Endothelial cell of umbilical vein (primary cell): ENCODE results near the gene ABCD3. TPM values are rescaled to one million over a fixed set of nuclear protein-coding genes. Genes with fewer than 3 reads are reported as not detected.

Experiments
- BruUV-seq: library from RNA; stranded (reverse); fragments of 400-500 nt; replicated peaks from 2 replicates; lab custom pipeline; 2021; lab: Mats Ljungman, UMichigan
- CTCF ChIA-PET: fragments of 300-600, 350-600 bp; sonication (Branson Sonifier 250); formaldehyde crosslinking; loops from one replicate; lab custom pipeline; 2021; ENCODE audit warnings: antibody characterized with exemption, inconsistent platforms; lab: Charles Lee
- POLR2A ChIA-PET: fragments of 300-600, 350-600 bp; sonication (Branson Sonifier 250); formaldehyde crosslinking; loops from one replicate; lab custom pipeline; 2021; ENCODE audit warnings: antibody characterized with exemption, inconsistent platforms; lab: Charles Lee
- DNase-seq: peaks from one replicate; pipeline ENCODE4 v3.0.0-alpha.2; 2011; ENCODE audit warnings: low read depth, low spot score
- FAIRE-seq: peaks from 2 replicates; lab custom pipeline; 2011; peaks lifted over from hg19 to GRCh38; lab: Jason Lieb, UNC
- H2AFZ ChIP-seq: 2 replicates; pipeline ENCODE4 v1.6.0; 2012; ENCODE audit warnings: low read depth, low read length, control low read depth, inconsistent platforms
- H3K27ac ChIP-seq: 2 replicates; pipeline ENCODE4 v1.5.1; 2011; ENCODE audit warnings: low read depth, mild to moderate bottlenecking, control low read depth, low read length, moderate library complexity; ENCODE audit not compliant: insufficient read depth
- H3K27me3 ChIP-seq, 2 experiments: 2 replicates each; pipeline versions ENCODE4 v1.6.0 to v1.6.1; 2011; ENCODE audit warnings: low read length in 2 of 2, mixed read lengths in 1 of 2; ENCODE audit not compliant: control insufficient read depth in 2 of 2, insufficient read depth in 2 of 2
- H3K36me3 ChIP-seq, 2 experiments: 2 replicates in 1 of 2; 3 replicates in 1 of 2; pipeline ENCODE4 v1.5.1; 2011; ENCODE audit warnings: low read length in 2 of 2, mild to moderate bottlenecking in 1 of 2, moderate library complexity in 1 of 2; ENCODE audit not compliant: control insufficient read depth in 2 of 2, insufficient read depth in 2 of 2; ENCODE audit errors: extremely low read depth in 1 of 2
- H3K4me1 ChIP-seq: 3 replicates; pipeline ENCODE4 v1.5.1; 2011; ENCODE audit warnings: mild to moderate bottlenecking, low read length; ENCODE audit not compliant: control insufficient read depth, insufficient read depth; ENCODE audit errors: extremely low read depth
- H3K4me2 ChIP-seq: 2 replicates; pipeline ENCODE4 v1.6.1; 2011; ENCODE audit warnings: low read length, control low read depth, mixed read lengths; ENCODE audit not compliant: insufficient read depth
- H3K4me3 ChIP-seq, 3 experiments: fragments of 200-600 bp in 1 of 3; sonication (generic), shearing (Covaris generic) in 1 of 3; replicated peaks in 1 of 3; 2 replicates each; pipeline ENCODE4 v1.5.1; 2011 to 2016; ENCODE audit warnings: control low read depth in 3 of 3, low read length in 3 of 3, mild to moderate bottlenecking in 2 of 3, inconsistent platforms in 1 of 3, low read depth in 1 of 3, moderate library complexity in 1 of 3; ENCODE audit not compliant: insufficient read depth in 1 of 3
- H3K79me2 ChIP-seq: 2 replicates; pipeline ENCODE4 v1.6.0; 2012; ENCODE audit warnings: low read length, inconsistent platforms; ENCODE audit not compliant: control insufficient read depth, insufficient read depth
- H3K9ac ChIP-seq: replicated peaks from 2 replicates; pipeline ENCODE3; 2011; ENCODE audit warnings: low read length, control low read depth; ENCODE audit not compliant: insufficient read depth; ENCODE audit errors: extremely low read depth
- H3K9me1 ChIP-seq: replicated peaks from 3 replicates; pipeline ENCODE4 v1.6.0; 2011; ENCODE audit warnings: mild to moderate bottlenecking, low read length; ENCODE audit not compliant: control insufficient read depth, insufficient read depth; ENCODE audit errors: extremely low read depth
- H3K9me3 ChIP-seq: replicated peaks from 2 replicates; pipeline ENCODE4 v1.5.1; 2012; ENCODE audit warnings: low read length, inconsistent platforms; ENCODE audit not compliant: control insufficient read depth, insufficient read depth
- H4K20me1 ChIP-seq: replicated peaks from 2 replicates; pipeline ENCODE3; 2011; ENCODE audit warnings: mild to moderate bottlenecking, low read length; ENCODE audit not compliant: control insufficient read depth, insufficient read depth; ENCODE audit errors: extremely low read depth
- CTCF ChIP-seq, 2 donors: IDR thresholded peaks; 1 replicate in 1 of 2; 2 replicates in 1 of 2; pipeline ENCODE4 v1.5.1; 2011; ENCODE audit warnings: low read length in 2 of 2, mild to moderate bottlenecking in 2 of 2, moderate library complexity in 2 of 2, control low read depth in 1 of 2, inconsistent platforms in 1 of 2, low read depth in 1 of 2; ENCODE audit not compliant: insufficient read depth in 1 of 2; ENCODE audit errors: extremely low read depth in 1 of 2
- EZH2 ChIP-seq: IDR thresholded peaks from 2 replicates; pipeline ENCODE4 v1.6.1; 2012; ENCODE audit warnings: borderline replicate concordance, low read depth, mild to moderate bottlenecking, moderate library complexity, low read length, inconsistent platforms; ENCODE audit not compliant: severe bottlenecking
- FOS ChIP-seq: IDR thresholded peaks from 2 replicates; pipeline ENCODE4 v1.6.1; 2011; ENCODE audit warnings: mild to moderate bottlenecking, low read length, moderate library complexity, borderline replicate concordance; ENCODE audit not compliant: insufficient read depth
- GATA2 ChIP-seq: IDR thresholded peaks from 2 replicates; pipeline ENCODE4 v1.7.0; 2011; ENCODE audit warnings: low read depth, mild to moderate bottlenecking, moderate library complexity, mixed read lengths, low read length; ENCODE audit not compliant: insufficient read length, insufficient read depth
- JUN ChIP-seq: IDR thresholded peaks from 2 replicates; pipeline ENCODE4 v1.6.1; 2011; ENCODE audit warnings: borderline replicate concordance, low read depth; ENCODE audit not compliant: insufficient read length, insufficient read depth
- MAX ChIP-seq: IDR thresholded peaks from 2 replicates; pipeline ENCODE4 v1.6.1; 2011; ENCODE audit not compliant: insufficient read depth, insufficient read length
- MYC ChIP-seq: IDR thresholded peaks from one replicate; pipeline ENCODE4 v1.6.1; 2011; ENCODE audit warnings: mild to moderate bottlenecking, low read depth, low read length
- POLR2A ChIP-seq: IDR thresholded peaks from 2 replicates; pipeline ENCODE4 v1.6.1; 2012; ENCODE audit warnings: low read depth, mild to moderate bottlenecking, control low read depth, low read length
- POLR2AphosphoS5 ChIP-seq: IDR thresholded peaks from 2 replicates; pipeline ENCODE4 v1.6.1; 2012; ENCODE audit warnings: low read depth, mild to moderate bottlenecking, control low read depth, low read length, moderate library complexity; ENCODE audit not compliant: insufficient read depth
- dilution Hi-C: fragments of 300-500 bp; cut with MboI; formaldehyde crosslinking; loops from one replicate; pipeline ENCODE4 v1.15.0; 2019; ENCODE audit warnings: low sequenced_read_pairs; ENCODE audit not compliant: extremely low pct_ligation_motif_present
- intact Hi-C: fragments of 100-400 bp; cut with micrococcal nuclease; formaldehyde crosslinking; loops from one replicate; pipeline ENCODE4 v1.10.0; 2022
- polyA plus RNA-seq, 4 experiments: library from polyadenylated mRNA; depleted of rRNA in 3 of 4; stranded (reverse) in 3 of 4; unstranded in 1 of 4; fragments of >200 nt; gene quantifications; 2 replicates each; pipeline versions ENCODE4 v1.2.1 to v1.2.3, GENCODE V29; 2011 to 2012; ENCODE audit warnings: missing spikeins in 1 of 4
- total RNA-seq: library from RNA; stranded (reverse); gene quantifications from 2 replicates; pipeline ENCODE4 v1.2.3, GENCODE V29; 2021

ABCD3 gene
- total and polyA plus RNA-seq, 2 donors (not counting 3 experiments of a cell fraction or from before 2014, with no cell fraction given) = 6.3 to 31.6 TPM

GRCh38 chr1:94401206-94401605, 17.0 kb upstream of the ABCD3 start:
- ChIA-PET CTCF (no interaction called here), POLR2A (no interaction called here)
- Histone ChIP-seq H3K79me2 (no peaks in the 10 kb centered on the region), H3K9ac (no peak overlapping the region), H3K4me2 (no peak overlapping the region), H3K4me3 (no peak overlapping the region), H3K9me1 (no peaks in the 10 kb centered on the region), H3K9me3 (no peaks in the 10 kb centered on the region), H4K20me1 (no peaks in the 10 kb centered on the region), H3K27me3 (peaks cover 4 to 13% of the 10 kb centered on the region in 2 experiments), H3K27ac (no peak overlapping the region), H2AFZ (no peak overlapping the region), H3K36me3 (no peaks in the 10 kb centered on the region), H3K4me1 (no peaks in the 10 kb centered on the region)
- no peak for DNase-seq
- no peak for FAIRE-seq
- intact Hi-C loops = no loop called here
- TF ChIP-seq POLR2AphosphoS5 = no peak
- no peak for TF ChIP-seq POLR2A
- no peak for TF ChIP-seq JUN
- no peak for TF ChIP-seq FOS
- no peak for TF ChIP-seq CTCF (IDR thresholded peaks at IDR 0.05; ENCODE audit: extremely low read depth in 1 of 2, insufficient read depth in 1 of 2, low read depth in 1 of 2, low read length in 2 of 2)
- no peak for TF ChIP-seq GATA2
- TF ChIP-seq EZH2 = no peak
- TF ChIP-seq MAX = no peak
- no peak for TF ChIP-seq MYC
- dilution Hi-C loops = no loop called here
- no TSS peak for BruUV-seq
